Natural killer cell (primary cell): ENCODE data around the gene B4GALT2. TPM values are rescaled to one million over a fixed set of nuclear protein-coding genes. Genes with fewer than 3 reads are reported as not detected.

ENCODE experiments used
- ATAC-seq, 3 donors: fragments of 150-1000 bp in 2 of 3; fragments of 200-7000 bp in 1 of 3; cut with Tn5 transposase; 1 replicate in 1 of 3; 2 replicates in 2 of 3; pipeline ENCODE4 v1.10.0; 2021; ENCODE audit warnings: mild to moderate bottlenecking in 2 of 3, moderate library complexity in 2 of 3
- DNase-seq, 2 donors: peaks; one replicate each; pipeline versions ENCODE4 v3.0.0 to v3.0.0-alpha.2; 2013 to 2021; ENCODE audit warnings: mixed read lengths in 1 of 2
- H3K27ac ChIP-seq: one replicate; pipeline ENCODE4 v1.5.1; 2013; ENCODE audit warnings: mild to moderate bottlenecking, low read length
- H3K27me3 ChIP-seq: one replicate; pipeline ENCODE4 v1.6.1; 2013; ENCODE audit warnings: low read length; ENCODE audit not compliant: control insufficient read depth, insufficient read depth
- H3K36me3 ChIP-seq: one replicate; pipeline ENCODE4 v1.6.1; 2013; ENCODE audit warnings: low read length; ENCODE audit not compliant: control insufficient read depth, insufficient read depth
- H3K4me1 ChIP-seq: one replicate; pipeline ENCODE4 v1.6.1; 2013; ENCODE audit warnings: low read length; ENCODE audit not compliant: control insufficient read depth, insufficient read depth
- H3K4me3 ChIP-seq: one replicate; pipeline ENCODE4 v1.5.1; 2013; ENCODE audit warnings: low read length
- H3K9me3 ChIP-seq: one replicate; pipeline ENCODE4 v1.6.1; 2013; ENCODE audit warnings: low read length; ENCODE audit not compliant: control insufficient read depth, insufficient read depth
- H3K27ac Mint-ChIP-seq, 2 donors: one replicate each; pipeline ENCODE4 v1.8.0; 2022; ENCODE audit warnings: mild to moderate bottlenecking in 2 of 2, mixed read lengths in 2 of 2, moderate library complexity in 1 of 2
- H3K27me3 Mint-ChIP-seq, 2 donors: one replicate each; pipeline ENCODE4 v1.8.0; 2022; ENCODE audit warnings: low read depth in 2 of 2, mixed read lengths in 2 of 2
- H3K36me3 Mint-ChIP-seq: one replicate; pipeline ENCODE4 v1.8.0; 2022; ENCODE audit warnings: mixed read lengths
- H3K4me1 Mint-ChIP-seq, 2 donors: one replicate each; pipeline ENCODE4 v1.8.0; 2022; ENCODE audit warnings: mixed read lengths in 2 of 2
- H3K4me3 Mint-ChIP-seq: one replicate; pipeline ENCODE4 v1.8.0; 2022; ENCODE audit warnings: mild to moderate bottlenecking, moderate library complexity, mixed read lengths
- H3K9me3 Mint-ChIP-seq, 2 donors: one replicate each; pipeline ENCODE4 v1.8.0; 2022; ENCODE audit warnings: mixed read lengths in 2 of 2
- WGBS: methylation state at CpG from one replicate; pipeline ENCODE4 v1.1.7; 2013; ENCODE audit warnings: missing lambda C conversion rate; ENCODE audit not compliant: insufficient coverage; 5-methylcytosine and 5-hydroxymethylcytosine counted together
- intact Hi-C: fragments of 100-400 bp; cut with micrococcal nuclease; formaldehyde crosslinking; loops from one replicate; pipeline ENCODE4 v1.14.2; 2022
- total RNA-seq, 4 donors: library from RNA; stranded (reverse); fragments of 120-200 nt in 1 of 4; gene quantifications; one replicate each; pipeline versions ENCODE4 v1.2.3 to v1.2.4, GENCODE V29; 2013 to 2022
- TF ChIP-seq, protein P1 (sequence below): fragments of 200-600 bp; IDR thresholded peaks from one replicate; pipeline ENCODE4 v1.8.0; 2022; ENCODE audit warnings: antibody characterized with exemption

The B4GALT2 gene
- total RNA-seq, 3 donors from 2014 or later (not counting 1 experiment from before 2014, with no cell fraction given): 1.5 to 5.5 (median 2.2) TPM

DNA sequence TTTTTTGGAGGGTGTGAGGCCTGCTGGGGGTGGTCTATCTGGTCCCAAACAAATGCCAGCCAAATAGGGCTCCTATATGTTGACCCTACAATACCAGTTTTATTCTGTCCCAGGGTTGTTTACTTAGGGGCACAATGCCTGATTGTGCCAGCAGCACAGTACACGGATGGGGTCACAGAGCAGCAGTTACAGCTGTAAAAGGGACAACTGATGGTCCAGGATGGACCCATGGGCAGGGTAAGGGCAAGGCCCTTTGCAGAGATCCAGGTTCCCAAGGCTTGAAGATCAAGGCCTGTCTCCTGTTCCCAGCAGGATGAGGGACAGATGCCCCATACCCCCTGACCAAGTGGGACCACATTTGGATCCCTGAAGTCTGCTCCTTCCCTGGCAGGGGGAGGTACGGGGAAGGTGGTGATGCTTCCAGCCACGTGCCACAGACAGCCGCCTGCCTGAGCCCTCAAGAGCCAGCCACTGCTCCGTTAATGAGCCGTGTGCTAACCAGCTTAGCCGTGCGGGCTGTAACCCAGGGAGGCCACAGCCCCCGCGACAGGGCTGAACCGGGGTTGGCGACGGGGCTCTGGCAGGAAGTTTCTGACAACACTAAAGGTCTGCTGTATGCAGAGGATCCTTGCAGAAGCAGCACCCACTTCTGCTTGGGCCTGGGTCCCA, 34.1 kb downstream of the B4GALT2 start:
- ATAC-seq (no peak), DNase-seq (no peak)
- no peak overlapping the region for H3K27ac ChIP-seq
- no peaks in the 10 kb centered on the region for H3K4me1 Mint-ChIP-seq
- TF ChIP-seq, protein P1, sequence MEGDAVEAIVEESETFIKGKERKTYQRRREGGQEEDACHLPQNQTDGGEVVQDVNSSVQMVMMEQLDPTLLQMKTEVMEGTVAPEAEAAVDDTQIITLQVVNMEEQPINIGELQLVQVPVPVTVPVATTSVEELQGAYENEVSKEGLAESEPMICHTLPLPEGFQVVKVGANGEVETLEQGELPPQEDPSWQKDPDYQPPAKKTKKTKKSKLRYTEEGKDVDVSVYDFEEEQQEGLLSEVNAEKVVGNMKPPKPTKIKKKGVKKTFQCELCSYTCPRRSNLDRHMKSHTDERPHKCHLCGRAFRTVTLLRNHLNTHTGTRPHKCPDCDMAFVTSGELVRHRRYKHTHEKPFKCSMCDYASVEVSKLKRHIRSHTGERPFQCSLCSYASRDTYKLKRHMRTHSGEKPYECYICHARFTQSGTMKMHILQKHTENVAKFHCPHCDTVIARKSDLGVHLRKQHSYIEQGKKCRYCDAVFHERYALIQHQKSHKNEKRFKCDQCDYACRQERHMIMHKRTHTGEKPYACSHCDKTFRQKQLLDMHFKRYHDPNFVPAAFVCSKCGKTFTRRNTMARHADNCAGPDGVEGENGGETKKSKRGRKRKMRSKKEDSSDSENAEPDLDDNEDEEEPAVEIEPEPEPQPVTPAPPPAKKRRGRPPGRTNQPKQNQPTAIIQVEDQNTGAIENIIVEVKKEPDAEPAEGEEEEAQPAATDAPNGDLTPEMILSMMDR: no peak
- intact Hi-C loops: no loop called here
- no peaks in the 10 kb centered on the region for H3K9me3 Mint-ChIP-seq
- no peaks in the 10 kb centered on the region for H3K9me3 ChIP-seq
- H3K4me3 ChIP-seq: no peak overlapping the region
- no peak overlapping the region for H3K27ac Mint-ChIP-seq
- no peak overlapping the region for H3K4me3 Mint-ChIP-seq
- peaks cover 0 to 7% of the 10 kb centered on the region in 2 donors for H3K27me3 Mint-ChIP-seq
- H3K36me3 Mint-ChIP-seq: no peaks in the 10 kb centered on the region
- no peaks in the 10 kb centered on the region for H3K27me3 ChIP-seq
- H3K36me3 ChIP-seq: no peaks in the 10 kb centered on the region
- H3K4me1 ChIP-seq: no peaks in the 10 kb centered on the region
- WGBS: 24% methylated on average over 13 of the region's 13 CpGs

GRCh38 chr1:44013949-44014348, 34.9 kb downstream of the B4GALT2 start:
- H3K27me3 ChIP-seq: no peaks in the 10 kb centered on the region
- TF ChIP-seq, protein P1: no peak
- H3K4me1 ChIP-seq: no peaks in the 10 kb centered on the region
- WGBS: 76% methylated on average over 5 of the region's 5 CpGs
- H3K4me3 ChIP-seq: no peak overlapping the region
- Mint-ChIP-seq H3K4me3 (no peak overlapping the region), H3K36me3 (no peaks in the 10 kb centered on the region), H3K9me3 (no peaks in the 10 kb centered on the region), H3K27me3 (peaks cover 0 to 7% of the 10 kb centered on the region in 2 donors), H3K27ac (no peak overlapping the region), H3K4me1 (no peaks in the 10 kb centered on the region)
- H3K27ac ChIP-seq: no peak overlapping the region
- ATAC-seq (no peak), DNase-seq (no peak)
- no peaks in the 10 kb centered on the region for H3K9me3 ChIP-seq
- no peaks in the 10 kb centered on the region for H3K36me3 ChIP-seq
- intact Hi-C loops: no loop called here

DNA sequence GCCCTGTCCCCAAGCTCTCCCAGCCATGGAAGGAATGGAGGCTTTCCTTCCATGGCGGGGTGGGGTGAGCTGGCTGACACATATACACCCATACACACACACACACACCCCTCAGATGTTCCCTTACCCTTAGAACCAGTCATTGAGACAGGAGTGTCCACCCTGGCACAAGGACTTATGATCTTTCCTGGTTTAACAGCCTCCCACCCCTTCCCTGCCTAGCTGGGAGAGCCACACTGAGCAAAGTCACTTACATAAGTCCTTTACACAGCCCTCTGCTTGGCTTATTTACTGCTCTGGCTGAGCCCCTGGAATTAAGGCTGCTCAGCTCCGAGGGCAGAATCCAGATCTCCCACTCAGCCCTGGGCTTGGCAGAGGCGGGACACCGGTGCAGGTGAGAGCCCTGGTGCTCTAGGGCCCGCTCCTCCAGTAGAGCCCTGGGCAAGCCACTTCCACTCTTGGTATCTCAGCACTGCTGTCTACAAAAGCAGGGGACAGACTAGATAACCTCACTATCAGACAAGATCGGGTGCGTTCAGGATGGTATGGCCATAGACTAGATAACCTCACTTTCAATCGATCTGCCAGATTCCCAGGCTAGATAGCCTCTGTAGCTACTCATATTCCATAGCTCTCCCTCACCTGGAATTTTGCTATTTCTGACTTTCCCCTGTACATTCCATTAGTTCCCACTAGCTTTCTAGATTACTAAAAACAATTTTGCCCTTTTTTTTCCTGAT, 35.5 kb downstream of the B4GALT2 start:
- 89% methylated on average over 8 of the region's 8 CpGs for WGBS
- H3K4me3 ChIP-seq: no peak overlapping the region
- no peaks in the 10 kb centered on the region for H3K9me3 Mint-ChIP-seq

More for the DNA sequence above, 35.5 kb downstream of the B4GALT2 start:
- Histone ChIP-seq H3K27me3 (no peaks in the 10 kb centered on the region), H3K36me3 (no peaks in the 10 kb centered on the region), H3K27ac (no peak overlapping the region), H3K4me1 (no peaks in the 10 kb centered on the region), H3K9me3 (no peaks in the 10 kb centered on the region)
- intact Hi-C loops: no loop called here
- Mint-ChIP-seq H3K27ac (no peak overlapping the region), H3K4me1 (no peaks in the 10 kb centered on the region), H3K36me3 (no peaks in the 10 kb centered on the region), H3K4me3 (no peak overlapping the region), H3K27me3 (peaks cover 0 to 7% of the 10 kb centered on the region in 2 donors)
- TF ChIP-seq, protein P1: no peak
- no peak for DNase-seq
- no peak for ATAC-seq
